A549 (cell line): ENCODE measurements around the gene SLAMF1. TPM values are rescaled to one million over a fixed set of nuclear protein-coding genes. Genes with fewer than 3 reads are reported as not detected.

Source experiments
- ATAC-seq, 2 experiments: fragments of 200-7000 bp in 1 of 2; fragments of >200 bp in 1 of 2; cut with Nextera tagmentation in 1 of 2; cut with Tn5 transposase in 1 of 2; 3 replicates each; pipeline versions ENCODE4 v1.8.0 to v1.9.1; 2018 to 2020; ENCODE audit warnings: mild to moderate bottlenecking in 1 of 2, moderate library complexity in 1 of 2
- CTCF ChIA-PET: fragments of 300-600 bp; sonication (Branson Sonifier 250); formaldehyde crosslinking; extraction: SDS; loops from one replicate; lab custom pipeline; 2021; ENCODE audit warnings: antibody characterized with exemption, inconsistent platforms; lab: Yijun Ruan, JAX
- POLR2A ChIA-PET: fragments of 350-600 bp; formaldehyde crosslinking; extraction: SDS; loops from one replicate; lab custom pipeline; 2021; ENCODE audit warnings: antibody characterized with exemption, inconsistent platforms; lab: Yijun Ruan, JAX
- DNase-seq, 2 experiments: peaks; one replicate each; pipeline versions ENCODE4 v3.0.0 to v3.0.0-alpha.2; 2011 to 2016; ENCODE audit warnings: low read depth in 1 of 2, low spot score in 1 of 2
- FAIRE-seq: peaks from 2 replicates; lab custom pipeline; 2011; peaks lifted over from hg19 to GRCh38; lab: Jason Lieb, UNC
- H3K27ac ChIP-seq, 2 experiments: fragments of >200 bp; sonication (Bioruptor Twin); formaldehyde crosslinking; 3 replicates each; pipeline ENCODE4 v1.5.1; 2016 to 2017
- H3K4me1 ChIP-seq: fragments of >200 bp; sonication (Bioruptor Twin); formaldehyde crosslinking; 3 replicates; pipeline ENCODE4 v1.6.1; 2016
- H3K4me2 ChIP-seq: fragments of >200 bp; sonication (Bioruptor Twin); formaldehyde crosslinking; 3 replicates; pipeline ENCODE4 v1.6.1; 2016
- H3K4me3 ChIP-seq: fragments of >200 bp; sonication (Bioruptor Twin); formaldehyde crosslinking; 3 replicates; pipeline ENCODE4 v1.5.1; 2016
- H3K9me3 ChIP-seq: fragments of >200 bp; sonication (Bioruptor Twin); formaldehyde crosslinking; 3 replicates; pipeline ENCODE4 v1.6.1; 2016
- CBX8 ChIP-seq: fragments of 200-600 bp; sonication (generic); IDR thresholded peaks from 2 replicates; pipeline ENCODE4 v1.6.1; 2016
- CEBPB ChIP-seq, 2 experiments: fragments of >200 bp in 1 of 2; sonication (Bioruptor Twin) in 1 of 2; formaldehyde crosslinking in 1 of 2; IDR thresholded peaks; 2 replicates each; pipeline ENCODE4 v1.6.1; 2012 to 2016
- CHD2 ChIP-seq: fragments of 150-350 bp; IDR thresholded peaks from 2 replicates; pipeline ENCODE4 v1.6.1; 2014; ENCODE audit warnings: low read length; ENCODE audit not compliant: partially characterized antibody
- CHD4 ChIP-seq: fragments of 200-600 bp; sonication (generic); IDR thresholded peaks from 2 replicates; pipeline ENCODE4 v1.6.1; 2016; ENCODE audit warnings: antibody characterized with exemption, mild to moderate bottlenecking, borderline replicate concordance
- CTCF ChIP-seq: fragments of >200 bp; sonication (Bioruptor Twin); formaldehyde crosslinking; IDR thresholded peaks from 3 replicates; pipeline ENCODE4 v1.5.1; 2016
- E2F6 ChIP-seq: IDR thresholded peaks from 2 replicates; pipeline ENCODE4 v1.6.1; 2012; ENCODE audit warnings: low read depth, borderline replicate concordance
- EHF ChIP-seq: fragments of 250-450 bp; sonication (Bioruptor Pico); IDR thresholded peaks from 2 replicates; pipeline ENCODE4 v1.5.0; 2020; ENCODE audit warnings: mild to moderate bottlenecking
- EHMT2 ChIP-seq: fragments of 200-600 bp; sonication (generic); IDR thresholded peaks from 2 replicates; pipeline ENCODE4 v1.6.1; 2016; ENCODE audit warnings: antibody characterized with exemption, low read depth, mild to moderate bottlenecking, moderate library complexity
- ELK1 ChIP-seq: fragments of 150-350 bp; IDR thresholded peaks from 2 replicates; pipeline ENCODE4 v1.6.1; 2014; ENCODE audit warnings: low read depth, mild to moderate bottlenecking, low read length
- FOXS1 ChIP-seq: fragments of 250-450 bp; sonication (Bioruptor Pico); IDR thresholded peaks from 2 replicates; pipeline ENCODE4 v1.5.0; 2020; ENCODE audit warnings: mild to moderate bottlenecking, moderate library complexity
- HDAC2 ChIP-seq: fragments of 200-600 bp; sonication (generic); IDR thresholded peaks from 2 replicates; pipeline ENCODE4 v1.6.1; 2016
- HEYL ChIP-seq: fragments of 250-450 bp; sonication (Bioruptor Pico); IDR thresholded peaks from 2 replicates; pipeline ENCODE4 v1.8.0; 2021; ENCODE audit warnings: mild to moderate bottlenecking, moderate library complexity
- HMGXB4 ChIP-seq: fragments of 250-450 bp; sonication (Bioruptor Pico); IDR thresholded peaks from 2 replicates; pipeline ENCODE4 v1.5.0; 2021; ENCODE audit warnings: mild to moderate bottlenecking, moderate library complexity, borderline replicate concordance
- HOXB5 ChIP-seq: fragments of 250-450 bp; sonication (Bioruptor Pico); IDR thresholded peaks from 2 replicates; pipeline ENCODE4 v1.5.0; 2020; ENCODE audit warnings: mild to moderate bottlenecking, moderate library complexity
- JUNB ChIP-seq: fragments of >200 bp; sonication (Bioruptor Twin); formaldehyde crosslinking; IDR thresholded peaks from 2 replicates; pipeline ENCODE4 v1.6.1; 2016
- KDM1A ChIP-seq: fragments of 200-600 bp; sonication (generic); IDR thresholded peaks from 2 replicates; pipeline ENCODE4 v1.6.1; 2016; ENCODE audit warnings: low read depth, mild to moderate bottlenecking
- MAFK ChIP-seq: fragments of 450-650 bp; IDR thresholded peaks from 2 replicates; pipeline ENCODE4 v1.6.1; 2014; ENCODE audit not compliant: partially characterized antibody
- MAX ChIP-seq: IDR thresholded peaks from 2 replicates; pipeline ENCODE4 v1.6.1; 2012
- MAZ ChIP-seq: fragments of 150-350 bp; IDR thresholded peaks from 2 replicates; pipeline ENCODE4 v1.6.1; 2014; ENCODE audit warnings: antibody characterized with exemption, low read depth, low read length, borderline replicate concordance
- MYC ChIP-seq: IDR thresholded peaks from 2 replicates; pipeline ENCODE4 v1.6.1; 2012; ENCODE audit warnings: mild to moderate bottlenecking, inconsistent platforms, low read length, improper control_type of control experiment, borderline replicate concordance
- NFE2L2 ChIP-seq: fragments of 150-350 bp; conservative IDR thresholded peaks from 2 replicates; pipeline ENCODE4 v1.6.1; 2014; ENCODE audit warnings: low read length
- NPAS2 ChIP-seq: fragments of 250-450 bp; sonication (Bioruptor Pico); IDR thresholded peaks from 2 replicates; pipeline ENCODE4 v1.8.0; 2022; ENCODE audit warnings: mild to moderate bottlenecking, moderate library complexity, borderline replicate concordance
- PBX3 ChIP-seq: IDR thresholded peaks from 2 replicates; pipeline ENCODE4 v1.6.1; 2012
- POLR2A ChIP-seq: IDR thresholded peaks from 2 replicates; pipeline ENCODE4 v1.6.1; 2012; ENCODE audit warnings: mild to moderate bottlenecking, low read length
- POLR2AphosphoS2 ChIP-seq: conservative IDR thresholded peaks from 2 replicates; pipeline ENCODE4 v1.6.1; 2012; ENCODE audit warnings: low read length, improper control_type of control experiment, inconsistent platforms
- RARB ChIP-seq: fragments of 250-450 bp; sonication (Bioruptor Pico); IDR thresholded peaks from 2 replicates; pipeline ENCODE4 v1.8.0; 2021; ENCODE audit warnings: mild to moderate bottlenecking, moderate library complexity
- RFX5 ChIP-seq: fragments of 450-650 bp; IDR thresholded peaks from 2 replicates; pipeline ENCODE4 v1.7.1; 2014; ENCODE audit warnings: antibody characterized with exemption, mild to moderate bottlenecking, moderate library complexity
- RNF2 ChIP-seq: fragments of 200-600 bp; sonication (generic); IDR thresholded peaks from 2 replicates; pipeline ENCODE4 v1.6.1; 2016; ENCODE audit warnings: low read depth, mild to moderate bottlenecking, antibody characterized with exemption, moderate library complexity, borderline replicate concordance
- SMC3 ChIP-seq: fragments of >200 bp; sonication (Bioruptor Twin); formaldehyde crosslinking; IDR thresholded peaks from 3 replicates; pipeline ENCODE4 v1.6.1; 2018; ENCODE audit warnings: inconsistent platforms
- TFCP2L1 ChIP-seq: fragments of 250-450 bp; sonication (Bioruptor Pico); IDR thresholded peaks from 2 replicates; pipeline ENCODE4 v1.5.0; 2021; ENCODE audit warnings: mild to moderate bottlenecking
- TP53 ChIP-seq: fragments of 250-450 bp; sonication (Bioruptor Pico); IDR thresholded peaks from 2 replicates; pipeline ENCODE4 v1.5.0; 2021; ENCODE audit warnings: mild to moderate bottlenecking, moderate library complexity
- USF2 ChIP-seq: fragments of 450-650 bp; IDR thresholded peaks from 2 replicates; pipeline ENCODE4 v1.6.1; 2014; ENCODE audit warnings: antibody characterized with exemption
- ZNF302 ChIP-seq: fragments of 250-450 bp; sonication (Bioruptor Pico); IDR thresholded peaks from 2 replicates; pipeline ENCODE4 v1.9.0; 2021; ENCODE audit warnings: inconsistent platforms, mild to moderate bottlenecking, moderate library complexity
- WGBS: methylation state at CpG from one replicate; pipeline ENCODE4 v1.1.6; 2017; ENCODE audit errors: missing lambda C conversion rate; 5-methylcytosine and 5-hydroxymethylcytosine counted together
- polyA plus RNA-seq, 4 experiments: library from polyadenylated mRNA; depleted of rRNA in 3 of 4; stranded (reverse); fragments of >200 nt; fragmentation: RNase III in 1 of 4; extraction: RNeasy Plus Mini Kit Qiagen cat#74134 plus additional on column Dnase treatment in 1 of 4; gene quantifications; 2 replicates in 3 of 4; 3 replicates in 1 of 4; pipeline ENCODE4 v1.2.3, GENCODE V29; 2011 to 2017

SLAMF1 gene
- polyA plus RNA-seq, 2 of the 4 experiments (the other 2 are of a cell fraction): not detected

- ChIA-PET CTCF (no interaction called here), POLR2A (no interaction called here)
- Histone ChIP-seq H3K27ac (no peak overlapping the region), H3K9me3 (no peaks in the 10 kb centered on the region), H3K4me3 (no peak overlapping the region), H3K4me1 (0 out of 3 replicates have a peak, but pooled peaks cover 4% of the 10 kb centered on the region), H3K4me2 (no peak overlapping the region)
- ATAC-seq (no peak), DNase-seq (no peak), FAIRE-seq (no peak)
- WGBS: 53% methylated on average over 3 of the region's 3 CpGs
- TF ChIP-seq RFX5: no peak
- TF ChIP-seq TFCP2L1 (CRISPR knock-in tag): no peak
- no peak for TF ChIP-seq MAFK
- TF ChIP-seq POLR2AphosphoS2: no peak
- no peak for TF ChIP-seq NPAS2 (CRISPR knock-in tag)
- no peak for TF ChIP-seq EHF (CRISPR knock-in tag)
- no peak for TF ChIP-seq CHD2
- no peak for TF ChIP-seq TP53 (CRISPR knock-in tag)
- no peak for TF ChIP-seq RNF2
- no peak for TF ChIP-seq E2F6
- no peak for TF ChIP-seq HMGXB4 (CRISPR knock-in tag)
- TF ChIP-seq CTCF: no peak
- TF ChIP-seq MAX: no peak
- no peak for TF ChIP-seq ZNF302 (CRISPR knock-in tag)
- TF ChIP-seq JUNB: no peak
- no peak for TF ChIP-seq CEBPB (IDR thresholded peaks at IDR 0.05)
- TF ChIP-seq ELK1: no peak
- no peak for TF ChIP-seq EHMT2
- TF ChIP-seq HEYL (CRISPR knock-in tag): no peak
- no peak for TF ChIP-seq POLR2A
Observed at GRCh38 chr1:160638540-160638857, 8.3 kb downstream of the SLAMF1 start.

- CTCF ChIA-PET: no interaction called here
- no peak overlapping the region for H3K4me3 ChIP-seq
- H3K27ac ChIP-seq: no peak overlapping the region
- POLR2A ChIA-PET: no interaction called here
- ATAC-seq (no peak), DNase-seq (no peak), FAIRE-seq (no peak)
- H3K4me1 ChIP-seq: 0 out of 3 replicates have a peak, but pooled peaks cover 4% of the 10 kb centered on the region
- H3K9me3 ChIP-seq: no peaks in the 10 kb centered on the region
- 59% methylated on average over 5 of the region's 5 CpGs for WGBS
- H3K4me2 ChIP-seq: no peak overlapping the region
- TF ChIP-seq JUNB: no peak
- no peak for TF ChIP-seq NFE2L2
- no peak for TF ChIP-seq CBX8
- no peak for TF ChIP-seq KDM1A
- no peak for TF ChIP-seq RARB (CRISPR knock-in tag)
- TF ChIP-seq RFX5: no peak
- no peak for TF ChIP-seq USF2
- TF ChIP-seq HDAC2: no peak
- no peak for TF ChIP-seq HOXB5 (CRISPR knock-in tag)
- no peak for TF ChIP-seq PBX3
- TF ChIP-seq FOXS1 (CRISPR knock-in tag): no peak
- no peak for TF ChIP-seq MYC
- no peak for TF ChIP-seq SMC3
- no peak for TF ChIP-seq CHD4
- no peak for TF ChIP-seq POLR2A
- no peak for TF ChIP-seq EHF (CRISPR knock-in tag)
- TF ChIP-seq MAFK: no peak
- TF ChIP-seq MAZ: no peak
Observed at GRCh38 chr1:160637821-160638539, 8.9 kb downstream of the SLAMF1 start.
